HepG2 (cell line): ENCODE results near the gene RAB39B.
"Not testable (repeated sequence)": the region's sequence is repeated elsewhere in the genome, so short reads cannot be mapped to it uniquely, and the experiment has no call there.

Experiments used
- CEBPB ChIP-seq: IDR thresholded peaks from 2 replicates; pipeline ENCODE4 v1.6.1; 2011; ENCODE audit warnings: low read depth, low read length, improper control_type of control experiment, borderline replicate concordance
- CTCF ChIP-seq: sonication (generic); formaldehyde crosslinking; IDR thresholded peaks from 2 replicates; pipeline ENCODE4 v1.5.0; 2020; ENCODE audit warnings: mild to moderate bottlenecking, missing genetic modification reagents, moderate library complexity
- MAF1 ChIP-seq: sonication (generic); formaldehyde crosslinking; IDR thresholded peaks from 2 replicates; pipeline ENCODE4 v1.5.0; 2020; ENCODE audit warnings: missing genetic modification reagents, borderline replicate concordance
- MZF1 ChIP-seq: sonication (generic); formaldehyde crosslinking; IDR thresholded peaks from 2 replicates; pipeline ENCODE4 v1.8.1; 2023; ENCODE audit warnings: mild to moderate bottlenecking, missing genetic modification reagents, borderline replicate concordance
- SP2 ChIP-seq: sonication (generic); formaldehyde crosslinking; IDR thresholded peaks from 2 replicates; pipeline ENCODE4 v1.5.1; 2020; ENCODE audit warnings: mild to moderate bottlenecking, missing genetic modification reagents

GRCh38 chrX:155223746-155224145, 40.5 kb downstream of the RAB39B start:
- not testable (repeated sequence) for TF ChIP-seq MAF1 (CRISPR knock-in tag); MZF1 (CRISPR knock-in tag); CEBPB; SP2; CTCF
